Astrocyte (in vitro differentiated cells and primary cell): ENCODE results near the gene RAP2B. TPM values are rescaled to one million over a fixed set of nuclear protein-coding genes. Genes with fewer than 3 reads are reported as not detected.

Experiments
- DNase-seq: peaks from one replicate; pipeline ENCODE4 v3.0.0-alpha.2; 2010; ENCODE audit warnings: low read depth
- FAIRE-seq: peaks from 2 replicates; lab custom pipeline; 2011; peaks lifted over from hg19 to GRCh38; lab: Jason Lieb, UNC
- H2AFZ ChIP-seq: 2 replicates; pipeline ENCODE4 v1.6.0; 2012; ENCODE audit warnings: low read depth, low read length, inconsistent platforms
- H3K27ac ChIP-seq: 2 replicates; pipeline ENCODE4 v1.5.1; 2011; ENCODE audit warnings: low read depth, low read length, inconsistent platforms
- H3K27me3 ChIP-seq: 2 replicates; pipeline ENCODE4 v1.6.0; 2011; ENCODE audit warnings: low read length, inconsistent platforms; ENCODE audit not compliant: insufficient read depth
- H3K36me3 ChIP-seq: 2 replicates; pipeline ENCODE4 v1.5.1; 2011; ENCODE audit warnings: low read length, inconsistent platforms; ENCODE audit not compliant: insufficient read depth
- H3K4me1 ChIP-seq: 2 replicates; pipeline ENCODE4 v1.5.1; 2011; ENCODE audit warnings: low read length, inconsistent platforms; ENCODE audit not compliant: insufficient read depth
- H3K4me2 ChIP-seq: 2 replicates; pipeline ENCODE4 v1.6.0; 2012; ENCODE audit warnings: low read length, inconsistent platforms
- H3K4me3 ChIP-seq: 2 replicates; pipeline ENCODE4 v1.5.1; 2011; ENCODE audit warnings: low read depth, mild to moderate bottlenecking, low read length, inconsistent platforms; ENCODE audit not compliant: insufficient read depth
- H3K79me2 ChIP-seq: 2 replicates; pipeline ENCODE4 v1.6.0; 2012; ENCODE audit warnings: mild to moderate bottlenecking, low read length, inconsistent platforms; ENCODE audit not compliant: insufficient read depth
- H3K9ac ChIP-seq: 2 replicates; pipeline ENCODE4 v1.6.0; 2012; ENCODE audit warnings: mild to moderate bottlenecking, low read length, inconsistent platforms
- H3K9me3 ChIP-seq: 2 replicates; pipeline ENCODE4 v1.5.1; 2012; ENCODE audit warnings: low read depth, mild to moderate bottlenecking, low read length, inconsistent platforms; ENCODE audit not compliant: insufficient read depth
- H4K20me1 ChIP-seq: 2 replicates; pipeline ENCODE4 v1.6.0; 2012; ENCODE audit warnings: low read length, inconsistent platforms; ENCODE audit not compliant: insufficient read depth
- H3K27ac Mint-ChIP-seq: one replicate; pipeline ENCODE4 v1.8.0; 2021; ENCODE audit warnings: mild to moderate bottlenecking, mixed read lengths; ENCODE audit not compliant: unreplicated experiment
- H3K27me3 Mint-ChIP-seq: one replicate; pipeline ENCODE4 v1.8.0; 2021; ENCODE audit warnings: low read depth, mixed read lengths; ENCODE audit not compliant: unreplicated experiment
- H3K36me3 Mint-ChIP-seq: one replicate; pipeline ENCODE4 v1.8.0; 2021; ENCODE audit warnings: low read depth, mixed read lengths; ENCODE audit not compliant: unreplicated experiment
- H3K4me1 Mint-ChIP-seq: one replicate; pipeline ENCODE4 v1.8.0; 2021; ENCODE audit warnings: low read depth, mixed read lengths; ENCODE audit not compliant: unreplicated experiment
- H3K4me3 Mint-ChIP-seq: one replicate; pipeline ENCODE4 v1.8.0; 2021; ENCODE audit warnings: mild to moderate bottlenecking, moderate library complexity, mixed read lengths; ENCODE audit not compliant: unreplicated experiment
- H3K9me3 Mint-ChIP-seq: one replicate; pipeline ENCODE4 v1.8.0; 2021; ENCODE audit warnings: mild to moderate bottlenecking, mixed read lengths; ENCODE audit not compliant: unreplicated experiment
- CTCF ChIP-seq: IDR thresholded peaks from 2 replicates; pipeline ENCODE4 v1.5.1; 2011; ENCODE audit warnings: low read depth, mild to moderate bottlenecking, inconsistent platforms, low read length, moderate library complexity; ENCODE audit not compliant: insufficient read depth
- EZH2 ChIP-seq: IDR thresholded peaks from 2 replicates; pipeline ENCODE4 v1.6.1; 2012; ENCODE audit warnings: mild to moderate bottlenecking, low read length, inconsistent platforms; ENCODE audit not compliant: insufficient read depth
- total RNA-seq: library from RNA; stranded (reverse); gene quantifications from 2 replicates; pipeline ENCODE4 v1.2.1, GENCODE V29; 2021

The RAP2B gene
- total RNA-seq, 1 donor from 2014 or later, result 45.4 TPM

- Histone ChIP-seq H2AFZ (no peak overlapping the region), H3K9ac (no peak overlapping the region), H3K4me3 (no peak overlapping the region), H3K36me3 (no peaks in the 10 kb centered on the region), H3K9me3 (no peaks in the 10 kb centered on the region), H3K79me2 (no peaks in the 10 kb centered on the region), H3K4me1 (peaks cover 12% of the 10 kb centered on the region), H4K20me1 (no peaks in the 10 kb centered on the region), H3K4me2 (no peak overlapping the region), H3K27ac (no peak overlapping the region), H3K27me3 (no peaks in the 10 kb centered on the region)
- Mint-ChIP-seq H3K27me3 (no peaks in the 10 kb centered on the region), H3K4me1 (peaks cover 18% of the 10 kb centered on the region), H3K36me3 (no peaks in the 10 kb centered on the region), H3K9me3 (no peaks in the 10 kb centered on the region), H3K27ac (no peak overlapping the region), H3K4me3 (no peak overlapping the region)
- no peak for DNase-seq
- FAIRE-seq, result no peak
- TF ChIP-seq CTCF, result no peak
- no peak for TF ChIP-seq EZH2
Measured at GRCh38 chr3:153210660-153211059, 48.6 kb downstream of the RAP2B start.

DNA sequence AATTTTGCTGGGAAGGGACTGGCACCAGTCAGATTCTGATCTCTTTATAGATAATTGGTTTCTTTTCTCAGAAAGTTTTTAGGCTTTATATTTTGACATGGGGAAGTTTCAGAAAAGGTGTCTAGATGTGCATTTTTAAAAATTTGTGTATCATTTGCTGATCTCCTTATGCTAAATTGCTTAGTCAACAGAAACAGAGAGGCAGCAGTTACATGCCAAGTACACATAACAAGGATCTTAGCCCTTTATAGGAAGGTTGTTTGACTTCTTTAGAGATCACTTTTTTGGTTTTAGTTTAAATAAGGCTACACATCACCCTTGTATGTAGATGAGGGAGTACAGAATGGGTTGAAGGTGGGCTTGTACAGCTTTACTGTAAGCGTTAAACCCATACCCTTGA, 53.5 kb downstream of the RAP2B start:
- H3K79me2 ChIP-seq, result no peaks in the 10 kb centered on the region
- Mint-ChIP-seq H3K27ac (no peak overlapping the region), H3K4me3 (no peak overlapping the region), H3K9me3 (no peaks in the 10 kb centered on the region), H3K36me3 (no peaks in the 10 kb centered on the region), H3K27me3 (no peaks in the 10 kb centered on the region), H3K4me1 (peaks cover 8% of the 10 kb centered on the region)
- no peaks in the 10 kb centered on the region for H3K36me3 ChIP-seq
- H3K27ac ChIP-seq, result no peak overlapping the region
- H2AFZ ChIP-seq, result no peak overlapping the region
- TF ChIP-seq CTCF, result no peak
- TF ChIP-seq EZH2, result no peak
- H3K4me3 ChIP-seq, result no peak overlapping the region
- H3K27me3 ChIP-seq, result no peaks in the 10 kb centered on the region
- peaks cover under 1% of the 10 kb centered on the region for H3K4me1 ChIP-seq
- no peaks in the 10 kb centered on the region for H4K20me1 ChIP-seq
- peak; percentile 34 for FAIRE-seq
- no peak for DNase-seq
- no peak overlapping the region for H3K4me2 ChIP-seq
- no peak overlapping the region for H3K9ac ChIP-seq
- no peaks in the 10 kb centered on the region for H3K9me3 ChIP-seq

DNA sequence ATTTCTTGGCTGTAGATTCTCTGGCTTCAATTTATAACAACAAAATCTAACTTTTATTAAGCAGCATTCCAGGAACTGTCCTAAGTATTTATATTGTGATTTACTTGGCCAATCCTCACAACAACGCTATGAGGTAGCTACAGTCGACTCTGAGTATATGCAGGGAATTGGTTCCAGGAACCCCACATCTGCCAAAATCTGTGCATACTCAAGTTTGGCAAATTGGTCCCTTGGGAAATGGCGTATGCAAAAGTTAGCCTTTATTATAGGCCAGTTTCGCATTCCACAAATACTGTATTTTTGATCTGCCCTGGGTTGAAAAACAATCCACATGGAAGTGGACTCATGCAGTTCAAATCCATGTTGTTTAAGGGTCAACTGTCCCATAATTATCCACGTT, 53.9 kb downstream of the RAP2B start:
- Mint-ChIP-seq H3K4me3 (no peak overlapping the region), H3K27ac (no peak overlapping the region), H3K4me1 (peaks cover 8% of the 10 kb centered on the region), H3K27me3 (no peaks in the 10 kb centered on the region), H3K36me3 (no peaks in the 10 kb centered on the region), H3K9me3 (no peaks in the 10 kb centered on the region)
- TF ChIP-seq CTCF (no peak), EZH2 (no peak)
- Histone ChIP-seq H3K36me3 (no peaks in the 10 kb centered on the region), H3K9ac (no peak overlapping the region), H3K27me3 (no peaks in the 10 kb centered on the region), H3K9me3 (no peaks in the 10 kb centered on the region), H4K20me1 (no peaks in the 10 kb centered on the region), H3K4me3 (no peak overlapping the region), H2AFZ (no peak overlapping the region), H3K4me2 (no peak overlapping the region), H3K27ac (no peak overlapping the region), H3K79me2 (no peaks in the 10 kb centered on the region), H3K4me1 (no peaks in the 10 kb centered on the region)
- no peak for DNase-seq
- FAIRE-seq, result no peak
